ENCODE measurements around the gene SHROOM3.

DNA sequence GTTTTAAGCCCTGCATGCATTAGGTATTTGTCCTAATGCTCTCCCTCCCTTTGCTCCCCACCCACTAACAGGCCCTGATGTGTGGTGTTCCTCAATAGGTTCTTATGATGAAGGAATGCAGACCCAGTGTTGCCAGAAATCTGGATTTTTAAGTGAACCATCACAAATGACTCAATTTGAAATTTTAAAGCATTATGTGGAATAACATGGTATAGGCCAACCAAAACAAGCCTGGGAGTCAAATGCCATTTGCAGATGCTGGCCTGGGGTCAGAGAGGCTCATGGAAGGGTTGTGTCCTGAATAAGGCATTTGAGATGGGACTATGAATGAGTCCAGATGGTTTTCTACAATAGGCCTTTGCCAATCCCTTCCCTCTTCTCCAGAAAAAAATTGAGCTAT, 179.6 kb downstream of the SHROOM3 start:
- TF ChIP-seq, protein P1, sequence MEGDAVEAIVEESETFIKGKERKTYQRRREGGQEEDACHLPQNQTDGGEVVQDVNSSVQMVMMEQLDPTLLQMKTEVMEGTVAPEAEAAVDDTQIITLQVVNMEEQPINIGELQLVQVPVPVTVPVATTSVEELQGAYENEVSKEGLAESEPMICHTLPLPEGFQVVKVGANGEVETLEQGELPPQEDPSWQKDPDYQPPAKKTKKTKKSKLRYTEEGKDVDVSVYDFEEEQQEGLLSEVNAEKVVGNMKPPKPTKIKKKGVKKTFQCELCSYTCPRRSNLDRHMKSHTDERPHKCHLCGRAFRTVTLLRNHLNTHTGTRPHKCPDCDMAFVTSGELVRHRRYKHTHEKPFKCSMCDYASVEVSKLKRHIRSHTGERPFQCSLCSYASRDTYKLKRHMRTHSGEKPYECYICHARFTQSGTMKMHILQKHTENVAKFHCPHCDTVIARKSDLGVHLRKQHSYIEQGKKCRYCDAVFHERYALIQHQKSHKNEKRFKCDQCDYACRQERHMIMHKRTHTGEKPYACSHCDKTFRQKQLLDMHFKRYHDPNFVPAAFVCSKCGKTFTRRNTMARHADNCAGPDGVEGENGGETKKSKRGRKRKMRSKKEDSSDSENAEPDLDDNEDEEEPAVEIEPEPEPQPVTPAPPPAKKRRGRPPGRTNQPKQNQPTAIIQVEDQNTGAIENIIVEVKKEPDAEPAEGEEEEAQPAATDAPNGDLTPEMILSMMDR (IDR thresholded peaks at IDR 0.05) = no peak
- TF ChIP-seq ZFX (IDR thresholded peaks at IDR 0.05; ENCODE audit: borderline replicate concordance) = no peak
